Embryonic facial prominence (tissue), 1 donor: ENCODE data around the gene WDR70.
"Not testable (repeated sequence)": the region's sequence is repeated elsewhere in the genome, so short reads cannot be mapped to it uniquely, and the experiment has no call there.

Source experiments
- DNase-seq: peaks from one replicate; pipeline ENCODE4 v3.0.0-alpha.2; 2016; ENCODE audit errors: extremely low spot score

WDR70 gene

GRCh38 chr5:37757980-37758582, 379.0 kb downstream of the WDR70 start:
- no peak for DNase-seq

- DNase-seq: no peak
Measured at GRCh38 chr5:37767251-37767650, 388.1 kb downstream of the WDR70 start.

- DNase-seq: no peak
Measured at GRCh38 chr5:37767961-37768360, 388.8 kb downstream of the WDR70 start.

- no peak for DNase-seq
Measured at GRCh38 chr5:37768371-37768770, 389.3 kb downstream of the WDR70 start.

GRCh38 chr5:37769108-37769507, 390.0 kb downstream of the WDR70 start:
- DNase-seq: no peak

- DNase-seq: no peak
Measured at GRCh38 chr5:37769840-37770239, 390.7 kb downstream of the WDR70 start.

- DNase-seq: no peak
Measured at GRCh38 chr5:37770786-37771185, 391.7 kb downstream of the WDR70 start.

GRCh38 chr5:37771203-37771611, 392.1 kb downstream of the WDR70 start:
- no peak for DNase-seq

GRCh38 chr5:37771731-37772130, 392.6 kb downstream of the WDR70 start:
- DNase-seq: no peak

GRCh38 chr5:37772255-37772654, 393.1 kb downstream of the WDR70 start:
- no peak for DNase-seq

- no peak for DNase-seq
Measured at GRCh38 chr5:37773809-37774208, 394.7 kb downstream of the WDR70 start.

GRCh38 chr5:37774912-37775483, 395.9 kb downstream of the WDR70 start:
- no peak for DNase-seq

GRCh38 chr5:37776826-37777225, 397.7 kb downstream of the WDR70 start:
- no peak for DNase-seq

- no peak for DNase-seq
Measured at GRCh38 chr5:37777432-37778130, 398.5 kb downstream of the WDR70 start.

GRCh38 chr5:37781409-37781808, 402.3 kb downstream of the WDR70 start:
- not testable (repeated sequence) for DNase-seq

- DNase-seq: no peak
Measured at GRCh38 chr5:37786416-37786815, 407.3 kb downstream of the WDR70 start.

GRCh38 chr5:37786862-37787519, 407.9 kb downstream of the WDR70 start:
- DNase-seq: no peak

GRCh38 chr5:37787742-37788141, 408.6 kb downstream of the WDR70 start:
- no peak for DNase-seq

- no peak for DNase-seq
Measured at GRCh38 chr5:37789991-37790390, 410.9 kb downstream of the WDR70 start.

GRCh38 chr5:37791321-37791720, 412.2 kb downstream of the WDR70 start:
- no peak for DNase-seq

- no peak for DNase-seq
Measured at GRCh38 chr5:37792975-37793631, 414.0 kb downstream of the WDR70 start.

GRCh38 chr5:37795292-37795691, 416.2 kb downstream of the WDR70 start:
- DNase-seq: not testable (repeated sequence)
